Epithelial cell of proximal tubule (primary cell): ENCODE results near the gene RAD51B. TPM values are rescaled to one million over a fixed set of nuclear protein-coding genes. Genes with fewer than 3 reads are reported as not detected.

Experiments
- DNase-seq: peaks from one replicate; pipeline ENCODE4 v3.0.0-alpha.2; 2011; ENCODE audit warnings: low read depth
- H3K4me3 ChIP-seq: 2 replicates; pipeline ENCODE4 v1.5.1; 2011; ENCODE audit warnings: low read depth, mild to moderate bottlenecking, low read length
- total RNA-seq: library from RNA; depleted of rRNA; stranded (reverse); fragments of >200 nt; gene quantifications from 2 replicates; pipeline ENCODE4 v1.2.3, GENCODE V29; 2015
- TF ChIP-seq, protein P1 (sequence below): conservative IDR thresholded peaks from 2 replicates; pipeline ENCODE4 v1.5.1; 2012; ENCODE audit warnings: low read depth, mild to moderate bottlenecking, low read length

Gene RAD51B
- total RNA-seq, 1 donor from 2014 or later = 6.3 TPM

DNA sequence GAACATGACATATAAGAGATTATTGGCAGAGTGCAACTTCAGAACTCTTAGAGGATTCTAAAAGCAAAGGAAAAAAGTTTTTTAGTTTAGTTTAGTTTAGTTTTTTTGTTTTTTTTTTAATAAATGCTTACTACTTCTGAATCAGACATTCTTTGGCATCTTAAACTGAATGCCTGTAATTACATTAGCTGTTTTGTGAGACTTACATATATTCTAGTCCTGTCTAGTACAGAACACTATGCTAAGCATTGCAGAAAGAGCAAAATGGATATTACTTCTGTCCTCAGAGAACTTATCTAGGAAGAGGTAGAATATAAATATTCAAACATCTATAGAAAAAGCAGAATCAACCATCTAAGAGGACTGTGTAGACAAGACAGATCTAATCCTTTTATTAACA lies 133.2 kb downstream of the RAD51B start:
- TF ChIP-seq, protein P1, sequence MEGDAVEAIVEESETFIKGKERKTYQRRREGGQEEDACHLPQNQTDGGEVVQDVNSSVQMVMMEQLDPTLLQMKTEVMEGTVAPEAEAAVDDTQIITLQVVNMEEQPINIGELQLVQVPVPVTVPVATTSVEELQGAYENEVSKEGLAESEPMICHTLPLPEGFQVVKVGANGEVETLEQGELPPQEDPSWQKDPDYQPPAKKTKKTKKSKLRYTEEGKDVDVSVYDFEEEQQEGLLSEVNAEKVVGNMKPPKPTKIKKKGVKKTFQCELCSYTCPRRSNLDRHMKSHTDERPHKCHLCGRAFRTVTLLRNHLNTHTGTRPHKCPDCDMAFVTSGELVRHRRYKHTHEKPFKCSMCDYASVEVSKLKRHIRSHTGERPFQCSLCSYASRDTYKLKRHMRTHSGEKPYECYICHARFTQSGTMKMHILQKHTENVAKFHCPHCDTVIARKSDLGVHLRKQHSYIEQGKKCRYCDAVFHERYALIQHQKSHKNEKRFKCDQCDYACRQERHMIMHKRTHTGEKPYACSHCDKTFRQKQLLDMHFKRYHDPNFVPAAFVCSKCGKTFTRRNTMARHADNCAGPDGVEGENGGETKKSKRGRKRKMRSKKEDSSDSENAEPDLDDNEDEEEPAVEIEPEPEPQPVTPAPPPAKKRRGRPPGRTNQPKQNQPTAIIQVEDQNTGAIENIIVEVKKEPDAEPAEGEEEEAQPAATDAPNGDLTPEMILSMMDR = no peak
- DNase-seq = no peak
- H3K4me3 ChIP-seq = no peak overlapping the region

DNA sequence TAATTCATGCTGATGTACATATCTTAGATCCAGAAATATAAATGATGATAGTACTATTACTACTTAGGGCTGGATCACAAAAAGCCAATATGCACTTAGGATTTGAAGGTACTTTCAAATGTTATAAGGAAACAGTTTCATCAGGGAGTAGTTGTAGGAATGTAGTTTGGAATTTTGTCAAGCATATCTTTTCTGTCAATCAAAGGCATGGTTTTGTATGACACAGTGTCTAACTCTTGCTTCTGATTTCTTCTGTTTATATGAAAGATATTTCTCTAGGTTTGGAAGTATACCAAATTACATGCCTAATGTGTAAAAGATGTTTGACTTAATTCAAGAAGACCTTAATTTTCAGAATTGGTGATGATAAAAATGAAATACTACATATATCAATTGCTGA lies 135.7 kb downstream of the RAD51B start:
- TF ChIP-seq, protein P1 = no peak
- DNase-seq = no peak
- no peak overlapping the region for H3K4me3 ChIP-seq

DNA sequence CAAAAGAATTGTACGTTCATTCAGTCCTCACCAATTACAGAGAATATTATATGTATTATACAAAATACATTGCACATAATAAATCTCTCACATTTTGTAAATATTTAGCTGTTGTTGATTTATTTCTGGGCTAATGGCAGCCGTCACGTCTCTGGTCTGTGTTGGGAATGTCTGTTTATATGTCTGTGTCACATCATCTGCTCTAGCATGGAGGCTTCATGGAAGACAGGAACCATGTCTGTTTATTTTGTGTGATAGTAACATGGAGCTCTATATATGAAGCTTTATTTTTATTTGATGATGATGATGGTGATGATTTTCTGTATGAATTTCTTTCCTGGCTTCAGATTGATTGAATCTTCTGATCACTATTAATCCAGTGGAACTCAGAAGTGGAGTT lies 138.4 kb downstream of the RAD51B start:
- H3K4me3 ChIP-seq = no peak overlapping the region
- TF ChIP-seq, protein P1 = no peak
- no peak for DNase-seq

DNA sequence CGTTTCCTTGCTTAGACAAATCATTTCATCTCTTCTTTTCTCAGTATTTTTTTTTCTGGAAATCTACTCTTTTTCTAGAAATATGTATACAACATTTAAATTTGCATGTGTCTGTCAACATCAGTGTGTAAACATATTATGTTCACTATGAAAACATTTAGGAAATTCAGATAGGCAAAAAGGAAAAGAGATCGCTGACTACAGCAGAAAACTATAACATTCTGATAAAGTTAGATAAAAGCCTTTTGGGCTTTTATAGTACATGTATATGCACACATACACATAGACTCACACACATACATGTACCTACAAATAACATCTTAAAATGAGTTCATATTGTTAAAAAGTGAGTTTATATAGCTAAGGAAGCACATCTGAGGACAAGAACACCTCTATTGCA lies 142.1 kb downstream of the RAD51B start:
- TF ChIP-seq, protein P1 = no peak
- no peak for DNase-seq
- no peak overlapping the region for H3K4me3 ChIP-seq

DNA sequence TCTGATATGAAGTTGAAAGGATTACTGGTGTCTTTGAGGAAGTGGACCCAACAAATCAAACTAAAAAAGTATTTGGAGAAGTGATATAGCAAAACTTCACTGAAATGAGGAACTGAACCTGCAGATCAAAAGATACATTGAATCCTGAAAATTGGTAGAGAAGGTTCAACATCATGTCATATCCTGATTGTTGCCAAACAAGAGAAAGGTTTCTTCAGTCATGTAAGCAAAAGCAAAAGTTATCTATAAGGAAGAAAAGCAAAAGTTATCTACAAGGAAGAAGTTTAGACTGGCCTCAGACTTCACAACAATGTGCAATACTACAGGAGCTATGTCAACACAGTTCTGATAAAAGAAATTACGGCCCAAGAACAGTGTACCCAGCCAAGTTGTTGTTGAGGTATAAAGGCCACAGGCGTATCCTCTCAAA lies 142.7 kb downstream of the RAD51B start:
- TF ChIP-seq, protein P1 = no peak
- no peak for DNase-seq
- H3K4me3 ChIP-seq = no peak overlapping the region

DNA sequence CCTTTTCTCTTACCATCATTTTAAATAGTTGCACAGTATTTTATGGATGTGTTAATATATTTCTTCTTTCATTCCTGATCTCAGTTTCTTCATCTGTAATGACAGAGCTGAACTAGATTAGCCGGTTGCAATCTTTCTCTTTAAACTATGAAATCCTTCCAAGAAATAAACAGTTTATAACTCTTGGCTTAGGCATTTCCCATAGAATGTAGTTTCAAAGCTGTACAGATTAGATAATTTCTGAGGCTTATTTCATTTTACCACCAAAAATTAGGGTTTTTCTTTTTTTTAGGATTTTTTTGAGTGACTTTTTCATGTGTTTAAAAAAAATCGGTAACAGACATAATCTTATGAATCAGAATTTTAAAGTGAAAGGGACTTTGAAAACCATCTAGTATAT lies 144.0 kb downstream of the RAD51B start:
- no peak overlapping the region for H3K4me3 ChIP-seq
- TF ChIP-seq, protein P1 = no peak
- no peak for DNase-seq

DNA sequence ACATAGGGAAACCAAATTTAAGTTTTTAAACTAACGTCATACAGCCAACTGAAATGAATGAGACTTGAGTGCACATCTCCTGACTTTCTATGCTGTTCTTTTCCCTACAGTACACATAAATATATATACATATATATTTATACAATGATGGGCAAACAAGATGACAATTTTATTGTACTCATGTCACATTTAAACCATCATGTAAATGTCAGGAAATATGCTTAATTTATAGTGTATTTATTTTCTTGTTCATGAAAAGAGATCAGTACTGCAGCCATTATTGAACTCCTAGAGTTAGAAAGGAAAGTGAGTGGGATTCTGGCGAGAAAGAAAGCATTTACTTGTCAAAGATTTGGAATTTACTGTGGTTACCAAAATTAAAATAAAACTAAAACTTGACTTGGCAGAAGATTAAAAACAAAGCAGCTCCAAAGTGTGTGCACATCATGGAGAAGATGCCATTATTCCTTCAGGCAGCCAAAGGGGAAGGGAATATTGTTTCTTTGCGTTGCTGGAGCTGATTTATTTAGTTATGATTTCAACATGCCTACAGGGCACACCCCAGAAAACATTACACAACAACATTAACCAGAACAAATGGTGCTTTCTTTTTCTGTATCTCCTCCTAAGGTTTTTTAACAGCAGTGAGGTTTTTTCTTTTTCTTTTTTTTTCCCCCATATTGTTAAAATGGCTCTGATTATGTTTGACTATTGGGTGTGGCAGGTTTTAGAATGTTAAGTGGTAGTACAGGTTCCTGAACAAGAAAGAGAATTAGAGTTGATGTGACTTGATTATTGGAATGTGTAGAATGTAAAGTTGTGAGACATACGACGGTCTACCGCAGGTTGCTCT lies 144.6 kb downstream of the RAD51B start:
- no peak for DNase-seq
- H3K4me3 ChIP-seq = no peak overlapping the region
- TF ChIP-seq, protein P1 = no peak
